Measurements from ENCODE around the gene CHD2.
A peak's percentile ranks its signal among the peaks of the same experiment; 100 is the strongest.

The CHD2 gene

DNA sequence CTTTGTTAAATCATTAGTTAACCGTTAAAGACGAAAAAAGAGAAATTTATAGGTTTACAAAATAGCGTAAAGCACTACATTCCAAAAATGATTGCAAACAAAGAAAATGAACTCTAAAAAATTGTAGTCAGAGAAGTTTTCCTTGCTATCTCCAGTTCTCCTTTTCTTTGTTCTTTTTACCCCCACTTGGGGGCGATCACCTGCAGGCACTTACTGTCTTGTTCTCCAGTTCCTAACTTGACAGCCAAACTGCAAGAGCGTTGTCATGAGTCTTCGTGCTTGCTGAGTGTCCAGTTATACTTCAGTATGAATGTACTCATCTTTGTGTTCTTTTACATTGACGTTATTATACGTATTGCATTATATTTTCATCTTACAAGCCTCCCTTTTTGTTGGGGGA, 54.5 kb downstream of the CHD2 start:
- H4K20me1 ChIP-seq (ENCODE audit: control insufficient read depth, insufficient read depth, low read depth, low read length) = no peaks in the 10 kb centered on the region
- H3K4me1 ChIP-seq (ENCODE audit: control insufficient read depth, low read length) = no peaks in the 10 kb centered on the region
- H3K4me3 ChIP-seq (ENCODE audit: low read length) = no peak overlapping the region
- no peaks in the 10 kb centered on the region for H3K79me2 ChIP-seq (ENCODE audit: control insufficient read depth, low read length)
- peaks cover 4% of the 10 kb centered on the region for H3K9me3 ChIP-seq (ENCODE audit: control insufficient read depth, insufficient read depth, low read length)
- no peaks in the 10 kb centered on the region for H3K27me3 ChIP-seq (ENCODE audit: control insufficient read depth, low read length)
- no peaks in the 10 kb centered on the region for H3K9me2 ChIP-seq (replicated peaks; ENCODE audit: control insufficient read depth, low read length)
- H3K27ac ChIP-seq (ENCODE audit: low read depth, low read length) = no peak overlapping the region
- TF ChIP-seq CTCF (IDR thresholded peaks at IDR 0.05; ENCODE audit: low read depth, low read length, poor library complexity, severe bottlenecking) (peak; percentile 62), EZH2phosphoT487 (IDR thresholded peaks at IDR 0.05; ENCODE audit: borderline replicate concordance, low read length) (no peak)
- peaks cover 88% of the 10 kb centered on the region for H3K36me3 ChIP-seq (ENCODE audit: control insufficient read depth, low read length)
- H3F3A ChIP-seq (ENCODE audit: control insufficient read depth, insufficient read depth) = 0 out of 2 replicates have a peak, but pooled peaks cover 4% of the 10 kb centered on the region
- H3K4me2 ChIP-seq (ENCODE audit: low read length) = no peak overlapping the region

GRCh38 chr15:92955706-92956105, 55.6 kb downstream of the CHD2 start:
- H3K27me3 ChIP-seq (ENCODE audit: control insufficient read depth, low read length) = no peaks in the 10 kb centered on the region
- H3K4me3 ChIP-seq (ENCODE audit: low read length) = no peak overlapping the region
- no peaks in the 10 kb centered on the region for H3K4me1 ChIP-seq (ENCODE audit: control insufficient read depth, low read length)
- no peak overlapping the region for H3K4me2 ChIP-seq (ENCODE audit: low read length)
- H3K9me3 ChIP-seq (ENCODE audit: control insufficient read depth, insufficient read depth, low read length) = no peaks in the 10 kb centered on the region
- H3F3A ChIP-seq (ENCODE audit: control insufficient read depth, insufficient read depth) = 0 out of 2 replicates have a peak, but pooled peaks cover 4% of the 10 kb centered on the region
- H3K9me2 ChIP-seq (replicated peaks; ENCODE audit: control insufficient read depth, low read length) = no peaks in the 10 kb centered on the region
- no peaks in the 10 kb centered on the region for H3K79me2 ChIP-seq (ENCODE audit: control insufficient read depth, low read length)
- TF ChIP-seq EZH2phosphoT487 (IDR thresholded peaks at IDR 0.05; ENCODE audit: borderline replicate concordance, low read length) (no peak), CTCF (IDR thresholded peaks at IDR 0.05; ENCODE audit: low read depth, low read length, poor library complexity, severe bottlenecking) (no peak)
- no peak overlapping the region for H3K27ac ChIP-seq (ENCODE audit: low read depth, low read length)
- H3K36me3 ChIP-seq (ENCODE audit: control insufficient read depth, low read length) = peaks cover 88% of the 10 kb centered on the region
- no peaks in the 10 kb centered on the region for H4K20me1 ChIP-seq (ENCODE audit: control insufficient read depth, insufficient read depth, low read depth, low read length)

GRCh38 chr15:92958105-92958504, 58.0 kb downstream of the CHD2 start:
- Histone ChIP-seq H3F3A (ENCODE audit: control insufficient read depth, insufficient read depth) (0 out of 2 replicates have a peak, but pooled peaks cover 4% of the 10 kb centered on the region), H3K4me2 (ENCODE audit: low read length) (no peak overlapping the region), H4K20me1 (ENCODE audit: control insufficient read depth, insufficient read depth, low read depth, low read length) (no peaks in the 10 kb centered on the region), H3K4me3 (ENCODE audit: low read length) (no peak overlapping the region), H3K36me3 (ENCODE audit: control insufficient read depth, low read length) (peaks cover 94% of the 10 kb centered on the region), H3K79me2 (ENCODE audit: control insufficient read depth, low read length) (no peaks in the 10 kb centered on the region), H3K4me1 (ENCODE audit: control insufficient read depth, low read length) (no peaks in the 10 kb centered on the region), H3K9me2 (replicated peaks; ENCODE audit: control insufficient read depth, low read length) (no peaks in the 10 kb centered on the region), H3K27me3 (ENCODE audit: control insufficient read depth, low read length) (no peaks in the 10 kb centered on the region), H3K9me3 (ENCODE audit: control insufficient read depth, insufficient read depth, low read length) (peaks cover 10% of the 10 kb centered on the region; the same call in 1 of the 2 replicates), H3K27ac (ENCODE audit: low read depth, low read length) (no peak overlapping the region)
- TF ChIP-seq CTCF (IDR thresholded peaks at IDR 0.05; ENCODE audit: low read depth, low read length, poor library complexity, severe bottlenecking) (no peak), EZH2phosphoT487 (IDR thresholded peaks at IDR 0.05; ENCODE audit: borderline replicate concordance, low read length) (no peak)
